GM11168 (cell line): ENCODE data around the gene EXD3.

ENCODE experiments used
- in situ Hi-C: fragments of 300-500 bp; cut with MboI; formaldehyde crosslinking; loops from one replicate; pipeline ENCODE4 v1.12.0; 2022; ENCODE audit warnings: low sequenced_read_pairs; ENCODE audit not compliant: unreplicated experiment

The EXD3 gene

DNA sequence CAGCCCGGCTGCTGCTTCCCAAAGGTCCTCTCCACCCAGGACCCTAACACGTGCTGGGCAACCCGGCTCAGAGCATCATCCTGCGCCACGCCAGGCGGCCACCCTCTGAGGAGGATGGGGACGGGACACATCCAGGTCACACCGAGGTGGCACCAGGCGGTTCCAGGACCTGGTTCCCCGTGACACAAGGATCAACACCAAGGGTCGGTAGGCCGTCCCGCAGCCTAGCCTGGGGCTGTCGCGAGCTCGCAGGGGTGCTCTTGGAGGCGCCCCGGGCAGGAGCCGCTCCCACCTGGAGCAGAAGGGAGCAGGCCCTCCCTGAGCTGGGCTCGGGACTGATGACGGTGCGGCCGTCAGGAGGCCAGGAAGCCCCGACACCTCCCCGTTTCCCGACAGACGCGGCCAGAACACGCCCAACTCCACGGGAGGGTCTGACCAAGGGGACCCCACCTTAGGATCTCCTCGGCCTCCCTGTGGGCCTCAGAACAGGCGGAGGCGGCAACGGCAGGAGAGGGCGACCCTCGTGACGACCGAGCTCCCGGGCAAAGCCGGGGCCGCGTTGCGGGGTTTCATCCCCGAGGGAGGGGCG lies 6.3 kb downstream of the EXD3 start:
- in situ Hi-C loops: loop anchor here (25.0 kb wide), 1 partner anchor 304 kb away; the partner anchor contains the start of gene DPP7

DNA sequence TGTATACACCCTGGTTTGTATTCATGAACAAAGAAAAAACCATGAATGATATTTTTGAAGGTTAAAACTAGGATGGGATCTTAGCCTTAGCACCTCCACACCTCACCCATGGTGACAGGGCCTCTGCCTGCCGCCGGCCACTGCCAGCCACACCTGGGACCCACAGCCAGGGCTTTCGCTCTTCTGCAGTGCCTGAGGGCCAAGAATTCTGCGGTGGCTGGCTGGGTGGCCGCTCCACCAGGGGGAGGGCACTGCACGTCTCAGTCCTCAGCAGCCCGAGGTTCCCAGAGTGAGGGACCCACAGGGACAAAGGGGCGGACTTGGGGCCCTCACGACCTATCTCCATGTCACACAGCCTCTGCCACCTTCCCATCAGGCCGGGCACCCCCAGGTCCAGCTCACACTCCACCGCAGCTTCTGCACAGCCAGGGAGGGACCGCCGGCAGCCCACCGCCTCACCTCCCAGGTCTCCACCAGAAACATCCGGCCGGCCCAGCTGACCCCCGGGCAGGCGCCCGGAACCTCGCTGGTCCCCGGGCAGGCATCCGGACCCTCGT lies 6.9 kb downstream of the EXD3 start:
- in situ Hi-C loops: loop anchor here (25.0 kb wide), 1 partner anchor 304 kb away; the partner anchor contains the start of gene DPP7

DNA sequence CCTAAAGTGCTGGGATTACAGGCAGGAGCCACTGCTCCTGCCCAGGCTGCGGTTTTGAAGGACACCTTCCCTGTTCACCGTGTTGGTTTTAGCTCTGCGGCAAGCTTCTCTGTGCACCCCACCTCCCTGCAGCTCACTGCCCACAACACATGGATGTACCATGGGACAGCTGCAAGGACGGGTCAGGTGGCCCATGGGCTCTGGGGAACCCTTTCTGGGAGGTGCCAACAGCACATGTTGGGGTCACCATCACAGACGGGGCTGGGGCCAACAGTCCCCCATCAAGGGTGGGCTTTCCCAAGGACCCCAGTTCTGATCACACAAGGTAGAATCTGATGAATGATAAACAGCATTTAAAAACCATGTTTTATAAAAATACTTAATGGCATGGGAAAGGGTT lies 7.5 kb downstream of the EXD3 start:
- in situ Hi-C loops: loop anchor here (25.0 kb wide), 1 partner anchor 303 kb away; the partner anchor contains the start of gene DPP7

DNA sequence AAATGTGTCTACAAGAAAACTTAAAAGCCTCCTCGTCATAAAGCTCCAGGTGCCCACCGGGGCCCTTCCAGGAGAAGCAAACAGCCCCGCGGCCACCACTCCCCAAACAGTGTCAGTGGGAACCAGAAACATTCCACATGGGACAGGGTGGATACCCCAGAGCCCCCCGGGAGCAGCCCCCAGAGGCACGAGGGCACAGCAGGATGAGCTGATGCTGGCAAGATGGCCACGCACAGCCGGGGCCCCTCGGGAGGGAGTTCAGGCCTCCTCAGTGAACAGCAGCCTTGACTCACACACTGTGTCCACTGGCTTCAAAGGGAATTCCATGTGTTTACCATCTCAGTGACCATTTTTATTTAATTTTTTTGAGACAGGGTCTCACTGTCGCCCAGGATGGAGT lies 10.5 kb downstream of the EXD3 start:
- in situ Hi-C loops: loop anchor here (25.0 kb wide), 1 partner anchor 300 kb away; the partner anchor contains the start of gene DPP7

DNA sequence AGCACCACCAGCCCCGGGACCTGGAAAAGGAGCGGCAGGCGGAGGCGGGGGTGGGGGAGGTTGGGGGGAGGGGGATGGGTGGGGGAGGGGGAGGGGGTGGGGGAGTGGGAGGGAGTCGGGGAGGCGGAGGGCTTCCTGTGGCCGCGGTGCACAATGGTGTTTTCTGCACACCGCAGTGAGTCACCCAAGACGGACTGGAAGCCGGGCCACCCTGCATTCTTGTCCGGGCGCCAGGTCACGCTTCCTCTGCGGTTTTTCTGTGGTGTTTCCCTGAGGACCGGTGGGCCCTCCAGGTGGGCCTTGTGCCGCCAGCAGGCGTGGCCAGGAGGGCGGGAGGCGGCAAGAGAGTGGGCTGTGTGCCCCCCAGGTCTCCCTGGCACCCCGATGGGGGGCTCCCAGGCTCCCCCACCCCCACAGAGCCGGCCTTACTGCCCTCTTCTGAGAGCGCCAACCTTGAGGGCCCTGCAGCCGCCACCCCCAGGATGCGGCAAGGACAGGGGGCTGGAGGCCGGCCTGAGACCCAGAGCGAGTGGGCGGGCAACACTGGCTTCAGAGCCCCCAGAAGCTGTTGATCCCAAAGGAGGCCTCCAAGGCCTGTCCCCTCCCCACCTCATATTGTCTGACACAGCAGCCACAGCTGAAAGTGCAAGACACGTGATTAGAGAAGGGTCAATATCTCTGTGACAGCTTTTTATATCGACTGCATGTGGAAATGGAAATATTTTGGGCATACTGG lies 11.1 kb downstream of the EXD3 start:
- in situ Hi-C loops: loop anchor here (25.0 kb wide), 1 partner anchor 300 kb away; the partner anchor contains the start of gene DPP7

DNA sequence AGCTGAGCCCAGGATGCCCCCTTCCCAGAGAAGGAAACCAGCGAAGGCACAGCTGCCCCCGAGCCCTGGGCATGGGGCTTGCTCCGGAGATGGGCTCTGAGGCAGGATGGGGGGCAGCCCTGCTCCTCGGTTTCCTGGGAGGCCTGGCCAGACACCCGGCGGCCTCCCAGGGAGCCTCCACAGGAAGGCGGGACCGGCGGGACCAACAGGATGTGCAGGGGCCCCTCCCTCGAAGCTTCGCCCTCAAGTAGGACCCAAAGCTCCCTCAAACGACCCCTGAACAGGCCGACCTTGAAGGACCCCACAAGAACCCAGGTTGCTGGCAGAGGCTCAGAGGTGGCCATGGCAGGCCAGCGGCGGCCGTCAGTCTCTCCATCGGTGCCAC lies 11.7 kb downstream of the EXD3 start:
- in situ Hi-C loops: loop anchor here (25.0 kb wide), 1 partner anchor 299 kb away; the partner anchor contains the start of gene DPP7

- in situ Hi-C loops: loop anchor here (25.0 kb wide), 1 partner anchor 299 kb away; the partner anchor contains the start of gene DPP7
Observed at GRCh38 chr9:137410891-137411249, 12.1 kb downstream of the EXD3 start.

GRCh38 chr9:137410236-137410890 lies 12.6 kb downstream of the EXD3 start:
- in situ Hi-C loops: loop anchor here (25.0 kb wide), 1 partner anchor 298 kb away; the partner anchor contains the start of gene DPP7

GRCh38 chr9:137409515-137409914 lies 13.4 kb downstream of the EXD3 start:
- in situ Hi-C loops: loop anchor here (10.0 to 25.0 kb wide), 2 partner anchors 115 to 297 kb away; partner anchors contain the start of gene DPP7

DNA sequence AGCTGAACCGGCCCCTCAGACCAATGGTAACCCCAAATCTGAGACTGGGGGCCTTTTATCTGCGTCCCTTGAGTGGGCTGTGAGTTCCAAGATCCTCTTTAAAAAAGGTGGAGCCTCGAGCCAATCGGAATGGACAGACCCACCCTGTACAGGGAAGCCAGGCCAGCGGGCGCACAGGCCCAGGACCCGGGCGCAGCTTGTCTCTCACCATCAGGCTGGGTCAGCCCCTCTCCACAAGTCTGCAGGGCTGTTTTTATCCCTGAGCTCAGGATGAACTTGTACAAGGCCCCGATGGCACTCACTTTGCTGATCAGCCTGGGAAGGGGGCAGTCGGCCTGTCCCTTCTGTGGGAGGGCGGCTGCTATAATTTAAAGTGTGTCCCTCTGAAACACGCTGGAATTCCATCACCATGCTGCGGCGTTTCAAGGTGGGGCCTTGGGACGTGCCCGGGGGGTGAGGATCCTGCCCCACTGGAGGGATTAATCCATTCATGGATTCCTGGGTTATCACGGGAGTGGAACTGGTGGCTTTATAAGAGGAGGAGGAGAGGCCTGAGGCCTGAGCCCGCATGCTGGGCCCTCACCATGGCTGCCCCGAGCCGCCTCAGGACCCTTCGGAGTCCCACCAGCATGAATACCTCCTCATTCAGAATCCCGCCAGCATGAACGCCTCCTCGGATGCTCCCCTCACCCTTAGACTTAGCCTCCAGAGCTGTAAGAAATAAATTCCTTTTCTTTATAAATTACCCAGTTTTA lies 14.1 kb downstream of the EXD3 start:
- in situ Hi-C loops: loop anchor here (10.0 to 25.0 kb wide), 2 partner anchors 114 to 297 kb away; partner anchors contain the start of gene DPP7

DNA sequence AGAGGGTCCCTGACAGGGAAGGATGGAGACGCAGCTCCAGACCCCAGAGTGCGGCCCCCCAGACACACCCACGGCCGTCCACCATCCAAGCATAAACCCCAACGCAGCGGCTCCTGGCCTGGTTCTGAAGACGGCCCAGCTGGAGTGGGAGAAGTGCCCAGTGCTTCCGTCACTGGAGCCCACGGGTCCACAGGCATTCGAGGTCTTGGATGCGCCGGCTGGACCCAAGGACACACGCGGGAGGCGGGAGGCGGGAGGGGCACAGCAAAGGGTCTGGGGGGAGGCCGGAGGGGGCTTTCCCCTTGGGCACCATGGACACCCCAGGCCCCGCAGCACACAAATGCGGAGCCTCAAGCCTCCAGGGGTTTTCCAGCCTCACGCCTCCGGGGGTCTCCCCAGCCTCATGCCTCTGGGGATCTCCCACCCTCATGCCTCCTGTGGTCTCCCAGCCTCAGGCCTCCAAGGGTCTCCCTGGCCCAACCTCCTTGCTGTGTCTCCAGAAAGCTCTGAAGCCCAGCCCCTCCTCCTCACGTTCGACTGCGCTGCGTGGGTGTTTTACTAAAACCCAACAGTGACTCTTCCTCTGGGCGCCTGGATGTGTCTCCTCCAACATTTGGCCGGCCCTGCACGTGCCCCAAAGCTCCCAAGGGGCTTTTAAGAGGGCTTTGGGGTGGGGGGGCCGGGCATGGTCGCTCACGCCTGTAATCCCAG lies 15.2 kb downstream of the EXD3 start:
- in situ Hi-C loops: loop anchor here (10.0 to 25.0 kb wide), 2 partner anchors 113 to 295 kb away; partner anchors contain the start of gene DPP7

- in situ Hi-C loops: loop anchor here (10.0 to 25.0 kb wide), 2 partner anchors 112 to 295 kb away; partner anchors contain the start of gene DPP7
Observed at GRCh38 chr9:137406876-137407589, 15.9 kb downstream of the EXD3 start.

- in situ Hi-C loops: loop anchor here (10.0 to 25.0 kb wide), 2 partner anchors 111 to 294 kb away; partner anchors contain the start of gene DPP7
Observed at GRCh38 chr9:137406085-137406760, 16.7 kb downstream of the EXD3 start.

DNA sequence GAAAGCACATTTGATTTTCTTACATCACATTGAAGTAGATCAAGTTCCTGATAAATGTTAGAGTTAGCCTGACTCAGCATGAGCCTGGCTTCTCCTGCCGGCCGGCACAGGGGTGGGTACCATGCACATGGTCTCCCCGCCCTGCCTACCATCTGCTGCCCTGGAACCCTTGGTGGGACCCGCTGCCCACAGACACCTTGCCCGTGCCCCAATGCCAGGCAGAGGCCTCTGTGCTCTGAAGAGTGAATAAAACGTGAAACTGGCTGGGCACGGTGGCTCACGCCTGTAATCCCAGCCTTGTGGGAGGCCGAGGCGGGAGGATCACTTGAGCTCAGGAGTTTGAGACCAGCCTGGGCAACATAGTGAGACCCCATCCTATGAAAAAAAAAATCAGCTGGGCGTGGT lies 17.3 kb downstream of the EXD3 start:
- in situ Hi-C loops: loop anchor here (10.0 to 25.0 kb wide), 2 partner anchors 111 to 293 kb away; partner anchors contain the start of gene DPP7

DNA sequence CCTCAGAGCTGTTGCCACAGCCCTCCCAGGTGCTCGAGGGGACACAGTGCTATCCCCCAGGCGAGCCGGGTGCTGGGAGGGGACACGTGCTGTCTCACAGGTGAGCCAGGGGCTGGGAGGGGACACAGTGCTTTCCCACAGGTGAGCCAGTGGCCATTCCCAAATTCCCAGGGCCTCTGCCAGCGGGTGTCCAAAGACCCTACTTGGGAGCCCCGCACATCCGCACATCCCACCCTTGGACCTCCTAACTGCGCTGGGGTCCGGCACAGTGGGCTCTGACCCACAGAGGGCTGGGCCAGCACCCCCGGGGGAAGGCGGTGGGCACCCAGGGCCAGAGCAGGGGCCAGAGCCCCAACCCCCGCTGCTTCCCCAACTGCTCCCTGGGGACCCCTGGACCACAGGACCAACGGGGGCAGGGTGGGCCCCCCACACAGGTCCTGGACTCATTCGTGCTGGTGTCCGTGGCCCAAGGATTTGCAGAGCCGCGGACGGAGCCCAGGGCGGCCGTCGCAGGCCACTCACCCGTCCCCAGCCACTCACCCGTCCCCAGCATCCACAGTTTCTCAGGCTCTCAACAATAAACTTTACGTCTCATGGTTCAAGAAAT lies 17.9 kb downstream of the EXD3 start:
- in situ Hi-C loops: loop anchor here (10.0 to 25.0 kb wide), 2 partner anchors 110 to 293 kb away; partner anchors contain the start of gene DPP7

GRCh38 chr9:137403269-137403668 lies 19.7 kb downstream of the EXD3 start:
- in situ Hi-C loops: loop anchor here (10.0 to 25.0 kb wide), 2 partner anchors 108 to 291 kb away; partner anchors contain the start of gene DPP7

DNA sequence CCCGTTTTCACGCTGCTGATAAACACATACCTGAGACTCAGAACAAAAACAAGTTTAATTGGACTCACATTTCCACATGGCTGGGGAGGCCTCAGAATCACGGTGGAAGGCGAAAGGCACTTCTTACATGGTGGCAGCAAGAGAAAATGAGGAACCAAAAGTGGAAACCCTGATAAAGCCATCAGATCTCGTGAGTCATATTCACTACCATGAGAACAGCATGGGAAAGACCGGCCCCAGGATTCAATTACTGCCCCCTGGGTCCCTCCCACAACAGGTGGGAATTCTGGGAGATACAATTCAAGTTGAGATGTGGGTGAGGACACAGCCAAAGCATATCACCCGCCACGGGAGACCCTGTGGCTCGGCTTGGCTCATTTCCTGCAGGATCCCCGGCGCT lies 20.2 kb downstream of the EXD3 start:
- in situ Hi-C loops: loop anchor here (10.0 to 25.0 kb wide), 2 partner anchors 108 to 290 kb away; partner anchors contain the start of gene DPP7
